Heart left ventricle (tissue), 16 donors: Measurements from ENCODE around the gene KCNJ12. TPM values are rescaled to one million over a fixed set of nuclear protein-coding genes. Genes with fewer than 3 reads are reported as not detected.

Experiments
- ATAC-seq, 4 donors: fragments of 200-7000 bp; cut with Tn5 transposase; one replicate each; pipeline ENCODE4 v1.9.1; 2020 to 2022; ENCODE audit warnings: moderate library complexity in 4 of 4, mild to moderate bottlenecking in 3 of 4, moderate number of reproducible peaks in 1 of 4
- DNase-seq, 5 donors: peaks; one replicate each; pipeline ENCODE4 v3.0.0-alpha.2; 2020
- H3K27ac ChIP-seq, 12 donors: fragments of 200-600 bp; sonication (generic) in 4 of 12; one replicate each; pipeline versions ENCODE4 v1.5.0 to v1.8.0; 2016 to 2022; ENCODE audit warnings: mild to moderate bottlenecking in 2 of 12
- H3K27me3 ChIP-seq, 9 donors: fragments of 200-600 bp; sonication (generic) in 2 of 9; one replicate each; pipeline versions ENCODE4 v1.5.1 to v1.8.0; 2016 to 2022; ENCODE audit warnings: mild to moderate bottlenecking in 3 of 9
- H3K36me3 ChIP-seq, 9 donors: fragments of 200-600 bp; sonication (generic) in 2 of 9; one replicate each; pipeline versions ENCODE4 v1.5.0 to v1.8.0; 2018 to 2022; ENCODE audit warnings: mild to moderate bottlenecking in 2 of 9
- H3K4me1 ChIP-seq, 12 donors: fragments of 200-600 bp; sonication (generic) in 4 of 12; one replicate each; pipeline versions ENCODE4 v1.5.0 to v1.8.0; 2016 to 2022; ENCODE audit warnings: mild to moderate bottlenecking in 3 of 12
- H3K4me3 ChIP-seq, 12 donors: fragments of 200-600 bp; sonication (generic) in 4 of 12; one replicate each; pipeline versions ENCODE4 v1.5.0 to v1.8.0; 2017 to 2022; ENCODE audit warnings: mild to moderate bottlenecking in 9 of 12, moderate library complexity in 4 of 12
- H3K9me3 ChIP-seq, 12 donors: fragments of 200-600 bp; sonication (generic) in 4 of 12; one replicate each; pipeline versions ENCODE4 v1.5.0 to v1.8.0; 2016 to 2022; ENCODE audit warnings: mild to moderate bottlenecking in 1 of 12
- CTCF ChIP-seq, 12 donors: fragments of 200-600 bp; sonication (generic) in 4 of 12; IDR thresholded peaks; one replicate each; pipeline versions ENCODE4 v1.5.0 to v1.8.0; 2018 to 2022; ENCODE audit warnings: antibody characterized with exemption in 12 of 12, mild to moderate bottlenecking in 5 of 12
- POLR2A ChIP-seq, 2 donors: fragments of 450-650 bp; IDR thresholded peaks; one replicate each; pipeline ENCODE4 v1.6.1; 2017; ENCODE audit warnings: antibody characterized with exemption in 2 of 2, mild to moderate bottlenecking in 2 of 2, moderate library complexity in 2 of 2
- WGBS, 4 donors: extraction: QIAGEN DNeasy Blood & Tissue Kit in 2 of 4; methylation state at CpG; one replicate each; pipeline versions ENCODE4 v1.1.5 to v1.1.7; 2013 to 2018; 5-methylcytosine and 5-hydroxymethylcytosine counted together
- intact Hi-C, 10 donors: fragments of 100-400 bp; cut with DNase I; formaldehyde crosslinking; loops; one replicate each; pipeline versions ENCODE4 v1.11.1 to v1.14.2; 2022
- polyA plus RNA-seq, 2 donors: library from polyadenylated mRNA; stranded (reverse); fragments of 200-250 nt; gene quantifications; one replicate each; pipeline ENCODE4 v1.2.3, GENCODE V29; 2013
- total RNA-seq, 9 donors: library from RNA; depleted of rRNA in 2 of 9; stranded (reverse); fragments of >200 nt in 2 of 9; fragmentation: NEBNext Ultra II Directional in 3 of 9; extraction: Animal tissue kit (Norgen Biotek cat#: 25700) in 3 of 9; gene quantifications; one replicate each; pipeline versions ENCODE4 v1.1.0 to v1.2.4, GENCODE V29; 2016 to 2023
- donor health status: ischemic (EF 13 %, LVEDD 7.1; RV severe dilation, severe dysfunction).
- donor health status: healthy with polysubstance abuse.
- donor health status: DM: no; HTN: yes; CAD: no.
- donor health status: DM: no; HTN: no; CAD: no.
- donor health status: ischemic (EF 25% LVEDD 6.9; RV normal size, moderate dysfunction).
- donor health status: ischemic (EF 25% LVEDD 5.7; RV mildly dilated, moderate dysfunction).
- donor health status: healthy.
- donor health status: DM: yes; HTN: yes; CAD: no.
- donor health status: ischemic (EF 35%, LVEDD 5.7; RV mildly dilated, moderate dysfunction).
- donor health status: nonischemic (EF 11% LVEDD 7.7; RV severe dilation, severe dysfunction).
- donor health status: DM: yes; HTN: yes; CAD: no.
- donor health status: PGD.
- donor health status: ischemic (EF 29% LVEDD 5.4; RV normal size, mild dysfunction).
- donor health status: nonischemic (EF 23%, LVEDD 6.1; RV moderate dilation, normal function).

Gene KCNJ12
- total and polyA plus RNA-seq, 11 donors = 6.6 to 24.2 (median 9.0) TPM

GRCh38 chr17:21467739-21468490, 91.8 kb downstream of the KCNJ12 start:
- H3K27ac ChIP-seq = no peak overlapping the region
- TF ChIP-seq CTCF (IDR thresholded peaks at IDR 0.05) = no peak
- no peak for TF ChIP-seq POLR2A (IDR thresholded peaks at IDR 0.05)
- H3K4me3 ChIP-seq = no peak overlapping the region
- DNase-seq = no peak
- H3K27me3 ChIP-seq = peaks cover 0 to 9% (median 0%) of the 10 kb centered on the region in 9 donors
- intact Hi-C loops = no loop called here
- ATAC-seq = no peak
- no peaks in the 10 kb centered on the region for H3K9me3 ChIP-seq
- WGBS, 4 donors = 88 to 90% (median 89%) methylated on average over 12 to 13 of the region's 13 CpGs
- no peaks in the 10 kb centered on the region for H3K36me3 ChIP-seq
- H3K4me1 ChIP-seq = peaks cover 0 to 11% (median 4%) of the 10 kb centered on the region in 12 donors

Other genes starting within 250 kb of the KCNJ12 start
- 10 to 100 TPM; 20.2 to 45.2 (median 34.7) TPM for gene DHRS7B, start 249.4 kb upstream of the KCNJ12 start, total RNA-seq
- 10 to 100 TPM; 40.5 to 42.2 TPM for gene DHRS7B, start 249.4 kb upstream of the KCNJ12 start, polyA plus RNA-seq
- gene TMEM11, start 162.2 kb upstream of the KCNJ12 start, total RNA-seq = 10 to 100 TPM; 23.2 to 46.6 (median 32.0) TPM
- 10 to 100 TPM; 59.2 to 59.7 TPM for gene TMEM11, start 162.2 kb upstream of the KCNJ12 start, polyA plus RNA-seq
- gene NATD1, start 122.9 kb upstream of the KCNJ12 start, total RNA-seq = 10 to 100 TPM; 12.8 to 38.4 (median 19.8) TPM
- 1 to 10 TPM; 8.0 to 8.4 TPM for gene NATD1, start 122.9 kb upstream of the KCNJ12 start, polyA plus RNA-seq
- gene MAP2K3, start 91.6 kb upstream of the KCNJ12 start, total RNA-seq = 100 to 1,000 TPM in 1 of 9 donors, 10 to 100 TPM in 8; 29.4 to 170 (median 54.4) TPM
- gene MAP2K3, start 91.6 kb upstream of the KCNJ12 start, polyA plus RNA-seq = 100 to 1,000 TPM in 1 of 2 donors, 10 to 100 TPM in 1; 29.6 to 156 TPM